ENCODE measurements around the gene TPM2.

GRCh38 chr9:35734096-35734495 is 44.4 kb upstream of the TPM2 start:
- TF ChIP-seq POLR2AphosphoS5 (IDR thresholded peaks at IDR 0.05; ENCODE audit: low read depth, low read length) (no peak), TAF1 (IDR thresholded peaks at IDR 0.05; ENCODE audit: borderline replicate concordance, insufficient read depth, low read length) (no peak), REST (IDR thresholded peaks at IDR 0.05; ENCODE audit: insufficient read depth in 1 of 2, low read depth in 2 of 2, low read length in 2 of 2) (no peak), SIN3A (IDR thresholded peaks at IDR 0.05; ENCODE audit: borderline replicate concordance, insufficient read depth, low read length) (no peak), FOXP2 (optimal IDR thresholded peaks at IDR 0.05; ENCODE audit: borderline replicate concordance, extremely low read depth, extremely low read length, insufficient read depth) (no peak)

All from PFSK-1 (cell line).